Caco-2 (cell line): ENCODE results near the gene CLMN. TPM values are rescaled to one million over a fixed set of nuclear protein-coding genes. Genes with fewer than 3 reads are reported as not detected.

Source experiments
- BruUV-seq: library from RNA; stranded (reverse); fragments of 400-500 nt; replicated peaks from 2 replicates; lab custom pipeline; 2021; lab: Mats Ljungman, UMichigan
- CTCF ChIA-PET: fragments of 300-600 bp; sonication (Branson Sonifier 250); formaldehyde crosslinking; loops from one replicate; lab custom pipeline; 2022; ENCODE audit warnings: antibody characterized with exemption; lab: Charles Lee
- POLR2A ChIA-PET: fragments of 300-600 bp; sonication (Branson Sonifier 250); formaldehyde crosslinking; loops from one replicate; lab custom pipeline; 2022; ENCODE audit warnings: antibody characterized with exemption; lab: Charles Lee
- DNase-seq, 2 experiments: peaks; one replicate each; pipeline versions ENCODE4 v3.0.0 to v3.0.0-alpha.2; 2020 to 2022
- H3K27me3 ChIP-seq: replicated peaks from 2 replicates; pipeline ENCODE4 v1.6.0; 2011; ENCODE audit warnings: low read length; ENCODE audit not compliant: control insufficient read depth, insufficient read depth
- H3K36me3 ChIP-seq: 2 replicates; pipeline ENCODE4 v1.5.1; 2011; ENCODE audit warnings: low read length; ENCODE audit not compliant: control insufficient read depth, insufficient read depth
- H3K4me1 ChIP-seq: fragments of 250-450 bp; sonication (Bioruptor Pico); 2 replicates; pipeline ENCODE4 v1.5.1; 2020; ENCODE audit warnings: mild to moderate bottlenecking
- H3K4me3 ChIP-seq: 2 replicates; pipeline ENCODE4 v1.5.1; 2011; ENCODE audit warnings: low read depth, mild to moderate bottlenecking, control low read depth, low read length
- H3K9me3 ChIP-seq: fragments of 250-450 bp; sonication (Bioruptor Pico); 2 replicates; pipeline ENCODE4 v1.5.1; 2020; ENCODE audit warnings: mild to moderate bottlenecking, moderate library complexity
- H3K27ac Mint-ChIP-seq: one replicate; pipeline ENCODE4 v1.8.0; 2022; ENCODE audit warnings: mixed read lengths; ENCODE audit not compliant: unreplicated experiment
- H3K27me3 Mint-ChIP-seq: one replicate; pipeline ENCODE4 v1.8.0; 2022; ENCODE audit warnings: mixed read lengths; ENCODE audit not compliant: insufficient read depth, unreplicated experiment
- H3K36me3 Mint-ChIP-seq: one replicate; pipeline ENCODE4 v1.8.0; 2022; ENCODE audit warnings: mild to moderate bottlenecking, mixed read lengths; ENCODE audit not compliant: insufficient read depth, unreplicated experiment
- H3K4me1 Mint-ChIP-seq: one replicate; pipeline ENCODE4 v1.8.0; 2022; ENCODE audit warnings: low read depth, mixed read lengths; ENCODE audit not compliant: unreplicated experiment
- H3K4me3 Mint-ChIP-seq: one replicate; pipeline ENCODE4 v1.8.0; 2022; ENCODE audit warnings: mild to moderate bottlenecking, moderate library complexity, mixed read lengths; ENCODE audit not compliant: unreplicated experiment
- H3K9me3 Mint-ChIP-seq: one replicate; pipeline ENCODE4 v1.8.0; 2022; ENCODE audit warnings: mixed read lengths; ENCODE audit not compliant: unreplicated experiment
- CTCF ChIP-seq, 2 experiments: fragments of 200-600 bp in 1 of 2; IDR thresholded peaks; 1 replicate in 1 of 2; 2 replicates in 1 of 2; pipeline versions ENCODE4 v1.5.1 to v1.8.0; 2011 to 2022; ENCODE audit warnings: antibody characterized with exemption in 1 of 2, control low read depth in 1 of 2, inconsistent platforms in 1 of 2, low read depth in 1 of 2, low read length in 1 of 2, mild to moderate bottlenecking in 1 of 2, moderate library complexity in 1 of 2; ENCODE audit not compliant: insufficient read depth in 1 of 2, severe bottlenecking in 1 of 2, unreplicated experiment in 1 of 2
- intact Hi-C: fragments of 100-400 bp; cut with micrococcal nuclease; formaldehyde crosslinking; loops from one replicate; pipeline ENCODE4 v1.10.0; 2022; ENCODE audit not compliant: unreplicated experiment
- total RNA-seq: library from RNA; stranded (reverse); gene quantifications from 2 replicates; pipeline ENCODE4 v1.2.3, GENCODE V29; 2022

CLMN gene
- total RNA-seq, 1 experiment from 2014 or later, result 6.7 TPM

GRCh38 chr14:95272057-95272456 lies 47.7 kb downstream of the CLMN start:
- POLR2A ChIA-PET, result no interaction called here
- no peak for TF ChIP-seq CTCF (IDR thresholded peaks at IDR 0.05; ENCODE audit: insufficient read depth in 1 of 2, low read depth in 1 of 2, low read length in 1 of 2, severe bottlenecking in 1 of 2, unreplicated experiment in 1 of 2)
- Histone ChIP-seq H3K36me3 (no peaks in the 10 kb centered on the region), H3K4me3 (no peak overlapping the region), H3K9me3 (peaks cover 5% of the 10 kb centered on the region; the same call in 1 of the 2 replicates), H3K4me1 (peaks cover 25% of the 10 kb centered on the region), H3K27me3 (no peaks in the 10 kb centered on the region)
- peak overlapping the region; percentile 65 for H3K27ac Mint-ChIP-seq
- H3K4me3 Mint-ChIP-seq, result no peak overlapping the region
- H3K27me3 Mint-ChIP-seq, result no peaks in the 10 kb centered on the region
- H3K36me3 Mint-ChIP-seq, result no peaks in the 10 kb centered on the region
- H3K9me3 Mint-ChIP-seq, result peaks cover 9% of the 10 kb centered on the region
- DNase-seq, result peak in 1 of 2 experiments; percentile 14
- no TSS peak for BruUV-seq
- peaks cover 18% of the 10 kb centered on the region for H3K4me1 Mint-ChIP-seq
- CTCF ChIA-PET, result no interaction called here
- intact Hi-C loops, result no loop called here

GRCh38 chr14:95270203-95270602 lies 49.5 kb downstream of the CLMN start:
- Mint-ChIP-seq H3K27me3 (no peaks in the 10 kb centered on the region), H3K36me3 (peaks cover 9% of the 10 kb centered on the region), H3K27ac (no peak overlapping the region), H3K4me3 (no peak overlapping the region), H3K9me3 (peaks cover 9% of the 10 kb centered on the region), H3K4me1 (peaks cover 25% of the 10 kb centered on the region)
- Histone ChIP-seq H3K4me3 (no peak overlapping the region), H3K9me3 (peaks cover 11% of the 10 kb centered on the region; the same call in 1 of the 2 replicates), H3K27me3 (no peaks in the 10 kb centered on the region), H3K36me3 (no peaks in the 10 kb centered on the region), H3K4me1 (peaks cover 32% of the 10 kb centered on the region)
- CTCF ChIA-PET, result interaction anchor here (0.7 kb wide), 1 partner anchor 163 kb away, joined by 3 read pairs; no protein-coding TSS in a partner anchor
- POLR2A ChIA-PET, result no interaction called here
- DNase-seq, result no peak
- no peak for TF ChIP-seq CTCF (IDR thresholded peaks at IDR 0.05; ENCODE audit: insufficient read depth in 1 of 2, low read depth in 1 of 2, low read length in 1 of 2, severe bottlenecking in 1 of 2, unreplicated experiment in 1 of 2)
- intact Hi-C loops, result no loop called here
- BruUV-seq, result no TSS peak

GRCh38 chr14:95269493-95269892 lies 50.2 kb downstream of the CLMN start:
- CTCF ChIA-PET, result no interaction called here
- H3K4me3 Mint-ChIP-seq, result no peak overlapping the region
- Histone ChIP-seq H3K9me3 (peaks cover 11% of the 10 kb centered on the region; the same call in 1 of the 2 replicates), H3K4me1 (peaks cover 31% of the 10 kb centered on the region), H3K27me3 (no peaks in the 10 kb centered on the region), H3K4me3 (no peak overlapping the region), H3K36me3 (no peaks in the 10 kb centered on the region)
- H3K4me1 Mint-ChIP-seq, result peaks cover 27% of the 10 kb centered on the region
- no peak for DNase-seq
- peaks cover 9% of the 10 kb centered on the region for H3K9me3 Mint-ChIP-seq
- POLR2A ChIA-PET, result no interaction called here
- BruUV-seq, result no TSS peak
- H3K27ac Mint-ChIP-seq, result no peak overlapping the region
- intact Hi-C loops, result no loop called here
- no peaks in the 10 kb centered on the region for H3K27me3 Mint-ChIP-seq
- H3K36me3 Mint-ChIP-seq, result peaks cover 11% of the 10 kb centered on the region
- no peak for TF ChIP-seq CTCF (IDR thresholded peaks at IDR 0.05; ENCODE audit: insufficient read depth in 1 of 2, low read depth in 1 of 2, low read length in 1 of 2, severe bottlenecking in 1 of 2, unreplicated experiment in 1 of 2)
